ENCODE results near the gene RNU5B-1.
A peak's percentile ranks its signal among the peaks of the same experiment; 100 is the strongest.

Gene RNU5B-1

DNA sequence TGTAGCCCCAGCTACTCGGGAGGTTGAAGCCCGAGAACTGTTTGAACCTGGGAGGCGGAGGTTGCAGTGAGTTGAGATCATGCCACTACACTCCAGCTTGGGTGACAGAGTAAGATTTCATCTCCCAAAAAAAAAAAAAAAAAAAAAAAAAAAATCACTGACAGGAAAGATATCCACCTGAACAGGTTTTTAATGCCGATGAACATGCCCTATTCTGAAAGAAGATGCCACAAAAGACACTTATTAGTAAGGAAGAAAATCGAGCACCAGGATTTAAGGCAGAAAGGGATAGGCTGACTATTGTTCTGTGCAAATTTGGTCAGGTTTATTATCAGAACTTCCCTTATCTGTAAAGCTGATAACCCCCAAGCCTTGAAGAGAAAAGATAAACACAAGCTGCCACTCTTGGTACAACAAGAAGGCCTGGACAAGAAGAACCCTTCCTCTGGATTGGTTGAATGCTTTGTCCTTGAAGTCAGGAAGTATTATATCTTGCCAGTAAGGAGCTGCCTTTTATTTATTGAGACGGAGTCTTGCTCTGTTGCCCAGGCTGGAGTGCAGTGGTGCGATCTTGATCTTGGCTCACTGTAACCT lies 15.1 kb upstream of the RNU5B-1 start:
- DNase-seq (ENCODE audit: low spot score): no peak

DNA sequence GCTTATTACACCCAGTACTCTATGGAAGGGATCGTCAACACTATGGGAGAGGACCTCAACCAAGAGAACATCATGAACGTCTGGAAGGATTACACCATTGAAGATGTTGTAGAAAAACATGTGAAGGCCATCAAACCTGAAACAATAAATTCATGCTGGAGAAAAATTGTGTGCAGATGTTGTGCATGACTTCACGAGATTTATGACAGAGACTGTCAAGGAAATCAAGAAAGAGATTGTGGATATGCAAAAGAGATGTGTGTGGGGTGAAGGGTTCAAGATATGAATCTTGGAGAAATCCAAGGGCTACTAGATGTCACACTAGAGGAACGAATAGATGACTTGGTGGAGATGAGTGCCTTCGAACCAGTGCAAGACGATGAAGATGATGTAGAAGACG lies 14.2 kb upstream of the RNU5B-1 start:
- DNase-seq (ENCODE audit: low spot score): no peak

DNA sequence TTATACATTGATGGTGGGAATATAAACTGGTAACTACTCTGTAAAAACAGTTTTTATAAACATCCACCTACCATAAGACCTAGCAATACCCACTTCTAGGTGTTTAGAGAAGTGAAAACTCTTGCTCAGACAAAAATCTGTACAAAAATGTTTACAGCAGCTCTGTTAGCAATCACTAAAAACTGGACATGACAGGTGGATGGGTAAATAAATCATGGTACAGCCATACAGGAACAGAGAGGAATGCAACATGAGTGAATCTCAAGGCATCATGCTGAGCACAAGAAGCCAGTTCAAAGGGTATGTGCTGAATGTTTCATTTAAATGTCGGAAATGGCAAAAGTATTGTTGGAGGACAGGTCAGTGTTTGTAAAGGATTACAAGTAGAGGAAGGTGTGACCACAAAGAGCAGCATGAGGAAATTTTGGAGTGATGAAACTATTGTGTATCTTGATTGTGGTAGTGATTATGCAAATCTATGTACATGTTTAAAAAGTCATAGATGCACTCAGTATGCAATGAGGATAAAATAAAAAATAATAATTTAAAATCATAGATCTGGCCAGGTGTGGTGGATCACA lies 11.4 kb upstream of the RNU5B-1 start:
- DNase-seq (ENCODE audit: low spot score): no peak

DNA sequence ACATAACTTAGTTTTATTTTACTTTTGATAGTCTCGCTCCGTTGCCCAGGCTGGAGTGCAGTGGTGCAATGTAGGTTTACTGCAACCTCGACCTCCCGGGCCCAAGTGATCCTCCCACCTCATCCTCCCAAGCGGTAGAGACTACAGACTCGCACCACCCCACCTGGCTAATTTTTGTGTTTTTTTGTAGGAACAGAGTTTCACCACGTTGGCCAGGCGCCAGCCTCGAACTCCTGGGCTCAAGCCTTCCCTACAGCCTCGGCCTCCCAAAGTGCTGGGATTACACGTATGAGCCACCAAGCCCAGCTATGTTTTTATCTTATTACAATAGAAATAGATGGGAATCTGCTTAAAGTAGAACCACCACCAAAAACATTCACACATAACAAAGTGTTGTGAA lies 5.7 kb upstream of the RNU5B-1 start:
- DNase-seq (ENCODE audit: low spot score): no peak

DNA sequence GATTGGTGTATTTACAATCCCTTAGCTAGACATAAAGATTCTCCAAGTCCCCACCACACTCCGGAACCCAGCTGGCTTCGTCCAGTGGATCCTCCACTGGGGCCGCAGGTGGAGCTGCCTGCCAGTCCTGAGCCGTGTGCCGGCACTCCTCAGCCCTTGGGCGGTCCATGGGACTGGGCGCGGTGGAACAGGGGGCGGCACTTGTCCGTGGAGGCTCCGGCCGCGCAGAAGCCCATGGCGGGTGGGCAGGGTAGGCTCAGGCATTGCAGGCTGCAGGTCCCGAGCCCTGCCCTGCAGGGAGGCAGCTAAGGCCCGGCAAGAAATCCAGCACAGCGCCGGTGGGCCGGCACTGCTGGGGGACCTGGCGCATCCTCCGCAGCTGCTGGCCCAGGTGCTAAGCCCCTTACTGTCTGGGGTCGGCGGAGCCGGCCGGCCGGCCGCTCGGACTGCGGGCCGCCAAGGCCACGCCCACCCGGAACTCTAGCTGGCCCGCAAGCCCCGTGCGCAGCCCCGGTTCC lies 3.5 kb upstream of the RNU5B-1 start:
- DNase-seq (ENCODE audit: low spot score): no peak

DNA sequence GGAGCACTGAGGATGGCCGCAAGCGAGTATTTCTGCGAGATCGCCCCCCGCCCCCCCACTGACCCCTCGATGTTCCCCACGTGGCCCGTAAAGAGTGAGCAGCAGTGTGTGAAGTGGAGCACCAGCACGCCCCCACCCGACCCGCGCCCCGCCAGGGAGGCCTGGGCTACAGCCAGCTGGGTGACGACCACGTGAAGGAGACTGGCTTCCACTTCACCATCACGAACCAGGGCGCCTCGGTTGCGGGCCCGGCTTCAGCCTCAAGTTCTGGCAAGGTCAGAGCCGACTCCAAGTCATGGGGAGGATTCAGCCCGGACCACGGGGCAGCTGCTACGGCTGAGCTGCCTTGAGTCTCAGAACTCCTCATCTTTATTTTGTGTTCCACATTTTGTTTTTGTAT lies 2.4 kb upstream of the RNU5B-1 start:
- no peak for DNase-seq (ENCODE audit: low spot score)

DNA sequence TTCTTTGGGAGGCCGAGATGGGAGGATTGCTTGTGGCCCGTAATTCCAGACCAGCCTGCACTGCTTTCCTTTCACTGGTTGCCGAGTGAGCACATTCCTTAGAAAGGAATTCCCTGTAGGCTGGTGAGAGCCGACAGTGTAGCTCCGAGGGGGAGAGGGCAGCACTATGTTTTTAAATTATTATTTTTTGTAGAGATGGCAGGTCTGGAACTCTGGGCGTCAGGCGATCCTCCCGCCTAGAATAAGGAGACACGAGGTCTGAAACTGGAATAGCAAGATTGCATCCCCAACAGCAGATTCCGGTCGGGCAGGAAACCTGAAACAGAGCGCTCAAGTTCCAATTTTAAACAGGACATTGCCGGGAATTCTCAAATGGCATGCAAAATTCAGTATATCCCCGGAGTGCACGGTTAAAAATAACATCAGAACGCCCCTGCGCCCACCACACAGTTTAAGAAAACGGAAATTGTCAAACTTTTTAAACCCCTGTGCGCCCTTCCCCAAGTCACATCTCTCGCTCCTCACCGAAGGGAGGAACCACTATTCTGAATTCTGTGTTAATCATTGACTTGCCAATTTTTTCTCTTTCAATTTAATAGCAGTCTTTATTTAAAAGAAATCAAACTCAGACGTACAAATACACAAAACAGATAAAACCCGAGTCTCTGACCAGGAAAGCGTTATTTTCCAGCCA lies 643 bp upstream of the RNU5B-1 start:
- DNase-seq (ENCODE audit: low spot score): no peak

DNA sequence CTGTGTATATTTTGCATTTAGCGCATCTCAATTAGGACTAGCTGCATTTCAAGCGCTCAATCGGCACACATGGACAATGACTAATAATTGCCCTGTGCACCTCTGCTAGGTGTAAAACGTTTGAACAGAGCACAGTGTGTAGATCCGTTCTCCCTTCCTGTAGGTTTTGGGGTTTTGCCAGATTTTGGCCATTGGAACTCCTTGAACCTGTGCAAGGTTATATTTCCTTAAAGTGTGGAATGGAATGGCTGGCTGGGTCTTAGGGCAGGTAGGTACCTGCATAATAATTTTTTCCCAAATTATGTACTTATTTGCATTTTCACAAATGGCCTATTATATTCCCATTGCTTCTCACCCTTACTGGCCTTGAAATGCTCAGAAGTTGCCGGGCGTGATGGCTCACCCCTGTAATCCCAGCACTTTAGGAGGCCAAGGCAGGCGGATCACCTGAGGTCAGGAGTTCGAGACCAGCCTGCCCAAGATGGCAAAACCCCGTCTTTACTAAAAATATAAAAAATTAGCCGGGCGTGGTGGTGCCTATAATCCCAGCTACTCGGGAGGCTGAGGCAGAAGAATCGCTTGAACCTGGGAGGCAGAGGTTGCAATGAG lies 777 bp downstream of the RNU5B-1 start:
- no peak for DNase-seq (ENCODE audit: low spot score)

DNA sequence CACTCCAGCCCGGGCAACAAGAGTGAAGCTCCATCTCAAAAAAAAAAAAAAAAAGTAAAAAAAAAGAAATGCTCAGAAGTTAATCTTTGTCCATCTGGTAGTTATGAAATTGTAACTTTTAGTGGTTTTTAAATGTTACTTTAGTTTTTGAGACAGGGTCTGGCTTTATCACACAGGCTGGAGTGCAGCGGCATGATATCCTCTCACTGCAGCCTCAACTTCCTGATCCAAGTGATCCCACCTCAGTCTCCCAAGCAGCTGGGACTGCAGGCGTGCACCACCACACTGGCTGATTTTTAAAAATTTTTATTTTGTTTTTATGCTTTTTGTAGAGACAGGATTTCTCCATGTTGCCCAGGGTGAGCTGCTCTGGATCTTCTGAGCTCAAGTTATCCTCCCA lies 1.3 kb downstream of the RNU5B-1 start:
- DNase-seq (ENCODE audit: low spot score): no peak

DNA sequence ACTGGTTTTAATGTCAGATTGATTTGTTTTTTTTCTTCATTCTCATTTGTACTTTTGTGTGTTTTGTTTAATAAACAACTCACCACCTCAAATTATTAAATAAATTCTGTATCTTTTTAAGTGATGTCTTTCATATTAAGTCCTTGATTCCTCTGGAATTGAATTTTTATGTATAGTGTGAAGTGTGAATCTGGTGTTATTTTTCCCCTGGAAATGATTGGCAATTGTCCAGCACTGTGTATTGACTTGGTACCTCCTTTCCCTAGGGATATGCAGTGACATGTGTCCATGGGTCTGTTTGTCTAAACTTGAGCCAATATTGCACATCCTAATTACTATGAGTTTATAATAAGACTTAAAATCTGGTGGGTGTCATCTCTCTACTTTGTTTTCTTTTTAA lies 2.1 kb downstream of the RNU5B-1 start:
- no peak for DNase-seq (ENCODE audit: low spot score)

DNA sequence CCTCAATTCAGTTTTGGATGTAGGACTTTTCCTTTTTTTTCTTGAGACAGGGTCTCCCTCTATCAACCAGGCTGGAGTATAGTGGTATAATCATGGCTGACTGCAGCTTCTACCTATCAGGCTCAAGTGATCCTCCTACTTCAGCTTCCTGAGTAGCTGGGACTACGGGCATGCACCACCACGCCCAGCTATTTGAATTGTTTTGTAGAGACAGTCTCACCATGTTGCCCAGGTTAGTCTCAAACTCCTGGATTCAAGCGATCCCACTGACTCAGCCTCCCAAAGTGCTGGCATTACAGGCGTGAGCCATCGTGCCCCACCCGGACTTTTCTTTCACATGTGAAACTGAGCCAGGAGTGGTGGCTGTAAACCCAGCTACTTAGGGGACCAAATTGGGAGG lies 3.5 kb downstream of the RNU5B-1 start:
- no peak for DNase-seq (ENCODE audit: low spot score)

DNA sequence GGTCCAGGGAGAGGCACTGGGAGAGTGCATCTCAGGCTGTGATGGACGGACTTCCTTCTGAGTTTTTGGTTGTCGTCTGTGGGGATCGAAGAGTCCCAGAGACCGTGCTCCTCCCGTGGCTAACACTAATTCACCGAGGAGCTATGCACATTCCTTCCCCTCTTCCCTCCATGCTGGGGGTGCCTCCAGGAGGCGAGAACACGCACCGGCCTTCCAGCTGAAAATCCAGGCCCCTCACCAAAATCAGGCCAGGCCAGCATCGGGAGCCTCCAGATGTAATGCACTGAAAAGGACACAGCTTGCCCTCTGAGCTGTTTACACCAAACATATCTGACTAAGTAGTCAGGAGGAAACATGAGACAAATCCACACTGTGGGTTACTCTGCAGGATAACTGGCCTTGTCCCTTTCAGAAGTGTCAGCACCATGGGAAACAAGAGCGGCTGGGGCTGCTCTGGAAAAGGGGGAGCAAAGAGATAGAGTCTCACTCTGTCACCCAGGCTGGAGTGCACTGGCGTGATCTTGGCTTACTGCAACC lies 5.5 kb downstream of the RNU5B-1 start:
- no peak for DNase-seq (ENCODE audit: low spot score)

DNA sequence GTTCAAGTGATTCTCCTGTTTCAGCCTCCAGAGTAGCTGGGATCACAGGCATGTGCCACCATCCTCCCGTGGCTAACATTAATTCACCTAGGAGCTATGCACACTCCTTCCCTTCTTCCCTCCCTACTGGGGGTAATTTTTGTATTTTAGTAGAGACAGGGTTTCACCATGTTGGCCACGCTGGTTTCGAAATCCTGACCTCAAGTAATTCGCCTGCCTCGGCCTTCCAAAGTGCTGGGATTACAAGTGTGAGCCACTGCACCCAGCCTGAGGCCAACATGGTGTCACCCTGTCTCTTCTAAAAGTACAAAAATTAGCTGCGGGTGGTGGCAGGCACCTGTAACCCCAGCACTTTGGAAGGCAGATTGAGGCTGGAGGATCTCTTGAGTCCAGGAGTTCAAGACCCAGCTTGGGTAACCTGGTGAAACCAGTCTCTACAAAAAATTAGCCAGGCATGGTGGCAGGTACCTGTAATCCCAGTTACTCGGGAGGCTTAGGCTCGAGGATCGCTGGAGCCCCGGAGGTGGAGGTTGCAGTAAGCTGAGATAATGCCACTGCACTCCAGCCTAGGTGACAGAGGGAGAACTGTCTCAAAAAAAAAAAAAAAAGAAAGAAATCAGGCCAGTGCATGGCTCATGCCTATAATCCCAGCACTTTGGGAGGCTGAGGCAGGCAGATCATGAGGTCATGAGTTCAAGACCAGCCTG lies 6.1 kb downstream of the RNU5B-1 start:
- DNase-seq (ENCODE audit: low spot score): no peak

DNA sequence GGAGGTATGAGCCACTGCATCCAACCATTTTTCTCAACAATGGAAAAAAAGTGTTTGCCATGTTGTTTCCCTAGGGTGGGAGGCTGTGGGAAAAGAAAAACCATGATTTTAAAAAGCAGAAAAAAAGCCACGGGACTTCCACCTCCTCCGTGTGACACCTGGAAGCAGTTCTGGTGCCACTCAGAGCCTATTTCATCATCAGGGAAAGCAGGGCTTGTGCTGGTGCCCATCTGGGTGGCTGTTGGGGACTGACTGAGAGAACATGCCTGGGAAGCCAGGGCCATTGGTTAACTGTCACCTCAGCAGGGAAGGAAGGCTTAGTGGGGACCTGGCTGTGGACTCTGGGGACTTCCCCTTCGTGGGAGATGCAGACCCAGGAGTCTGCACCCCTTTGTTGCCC lies 7.3 kb downstream of the RNU5B-1 start:
- DNase-seq (ENCODE audit: low spot score): no peak

DNA sequence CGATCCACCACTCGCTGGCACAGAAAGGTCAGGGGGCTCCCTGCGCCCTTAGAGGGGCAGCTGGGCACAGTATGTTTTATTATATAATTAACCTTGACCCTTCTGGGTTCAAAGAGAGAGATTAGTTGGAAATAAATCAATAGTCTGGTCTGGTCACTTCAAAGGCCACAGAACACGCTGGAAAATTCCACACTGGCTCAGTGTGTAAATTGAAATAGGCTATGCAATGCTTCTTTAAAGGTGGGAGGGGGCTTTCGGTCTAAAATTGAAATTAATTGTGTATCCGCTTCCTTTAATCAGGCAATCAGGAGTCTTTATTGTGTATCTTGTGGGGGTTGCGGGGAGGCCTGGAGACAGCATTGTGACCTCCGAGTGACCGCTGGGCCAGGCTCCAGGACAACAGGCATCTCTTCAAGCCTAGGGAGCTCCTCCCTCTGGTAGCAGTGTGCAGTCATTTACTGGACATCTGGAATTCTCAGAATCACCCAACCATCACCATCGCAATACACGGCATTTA lies 8.0 kb downstream of the RNU5B-1 start:
- DNase-seq (ENCODE audit: low spot score): no peak

DNA sequence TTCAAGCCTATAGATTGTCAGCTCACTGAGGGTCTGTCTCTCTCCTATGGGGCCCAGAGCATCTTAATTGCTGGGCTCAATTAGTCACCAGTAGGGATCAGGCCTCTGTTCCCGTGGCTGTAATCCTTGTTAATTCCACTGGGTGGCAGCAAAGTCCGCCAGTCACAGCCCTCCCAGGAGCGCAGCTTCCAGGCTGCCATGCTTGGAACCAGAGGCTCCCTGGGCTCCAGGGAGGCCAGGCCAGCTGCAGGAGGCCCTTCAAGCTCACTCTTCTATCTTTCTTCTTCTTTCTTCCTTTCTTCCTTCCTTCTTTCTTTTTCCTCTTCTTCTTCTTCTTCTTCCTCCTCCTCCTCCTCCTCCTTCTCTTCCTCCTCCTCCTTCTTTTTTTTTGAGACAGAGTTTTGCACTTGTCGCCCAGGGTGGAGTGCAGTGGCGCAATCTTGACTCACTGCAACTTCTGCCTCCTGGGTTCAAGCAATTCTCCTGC lies 14.4 kb downstream of the RNU5B-1 start:
- DNase-seq (ENCODE audit: low spot score): peak; percentile 75

DNA sequence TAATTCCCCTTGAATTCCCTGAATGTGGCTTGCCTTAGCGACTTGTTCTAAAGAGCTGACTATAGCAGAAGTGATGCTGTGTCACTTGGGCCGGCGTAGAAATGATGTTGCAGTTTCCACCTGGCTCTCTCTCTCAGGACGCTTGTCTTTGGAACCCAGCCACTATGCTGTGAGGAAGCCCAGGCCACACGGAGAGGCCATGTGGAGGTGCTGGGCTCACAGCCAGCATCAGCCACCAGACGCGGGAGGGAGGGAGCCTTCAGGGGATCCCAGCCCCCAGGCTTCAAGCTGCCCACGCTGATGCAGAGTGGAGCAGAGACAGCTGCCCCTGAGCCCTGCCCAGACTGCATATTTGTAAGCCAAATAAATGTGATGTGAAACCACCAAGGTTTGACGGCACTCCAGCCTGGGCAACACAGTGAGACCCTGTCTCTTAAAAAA lies 18.6 kb downstream of the RNU5B-1 start:
- no peak for DNase-seq (ENCODE audit: low spot score)

DNA sequence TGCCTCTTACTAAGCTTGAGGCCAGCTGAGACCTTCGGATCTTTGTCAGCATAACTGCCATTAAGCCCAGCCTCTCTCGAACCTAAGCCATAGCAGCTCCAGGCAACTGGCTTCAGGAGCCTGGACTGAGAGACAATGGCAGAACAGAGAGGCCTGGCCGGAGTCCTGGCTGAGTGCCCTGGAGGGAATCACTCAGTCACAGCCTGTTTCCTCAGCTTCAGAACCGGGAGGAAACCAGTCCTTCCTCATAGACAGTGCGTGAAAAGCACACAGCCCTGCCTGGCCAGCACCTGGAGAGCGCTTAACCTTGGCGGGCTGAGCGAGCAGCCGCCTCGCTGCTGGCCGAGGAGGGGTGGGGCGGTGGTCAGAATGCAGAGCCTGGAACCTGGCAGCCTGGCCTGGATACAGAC lies 21.6 kb downstream of the RNU5B-1 start:
- DNase-seq (ENCODE audit: low spot score): no peak

DNA sequence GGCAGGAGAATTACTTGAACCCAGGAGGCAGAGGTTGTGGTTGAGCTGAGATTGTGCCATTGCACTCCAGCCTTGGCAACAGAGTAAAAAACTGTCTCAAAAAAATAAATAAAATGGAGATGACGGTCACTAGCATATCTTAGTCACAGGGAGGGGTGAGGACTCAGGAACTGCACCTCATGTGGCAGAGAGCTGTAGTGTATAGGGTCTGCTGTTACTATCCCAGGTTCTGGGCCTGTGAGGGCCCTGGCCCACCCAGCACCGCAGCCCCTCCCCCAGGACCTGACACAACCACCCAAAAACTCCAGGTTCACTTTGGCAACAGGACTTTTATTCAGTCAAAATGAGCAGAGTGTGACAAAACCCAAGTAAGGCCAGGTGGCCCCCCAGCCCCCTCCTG lies 22.3 kb downstream of the RNU5B-1 start:
- no peak for DNase-seq (ENCODE audit: low spot score)

DNA sequence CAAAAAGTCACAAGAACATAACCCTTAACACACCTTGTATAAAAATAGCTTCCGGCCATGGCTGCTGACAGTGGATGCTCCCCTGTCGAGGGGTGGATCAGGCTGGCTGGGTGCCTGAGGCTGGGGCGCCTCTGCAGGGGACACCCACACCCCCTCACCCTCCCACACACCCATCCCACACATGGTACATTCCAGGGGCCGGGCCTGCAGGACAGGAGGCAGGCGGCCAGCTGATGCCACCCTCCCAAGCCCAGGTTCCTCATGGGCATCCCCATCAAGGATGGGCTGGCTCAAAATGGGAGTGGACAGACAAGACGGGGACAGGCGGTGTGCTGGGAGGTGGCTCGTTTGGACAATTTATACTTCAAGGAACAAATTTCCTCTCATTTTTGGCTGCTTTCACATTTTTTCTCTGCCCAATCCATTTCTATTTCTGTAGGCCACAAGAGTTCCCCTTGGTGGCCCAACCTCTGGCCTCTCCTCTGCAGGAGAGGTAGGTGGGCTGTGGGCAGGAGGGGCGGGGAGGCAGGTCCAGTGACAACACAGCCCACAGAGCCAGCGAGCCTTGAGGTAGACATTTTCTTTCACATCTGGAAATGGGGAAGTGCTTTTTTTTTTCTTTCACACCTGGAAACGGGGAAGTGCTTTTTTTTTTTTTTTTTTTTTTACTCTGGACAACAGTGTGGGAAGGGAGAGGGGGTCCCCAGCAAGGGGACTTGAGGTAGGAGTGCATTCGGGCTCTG lies 23.3 kb downstream of the RNU5B-1 start:
- no peak for DNase-seq (ENCODE audit: low spot score)
